IgD-negative memory B cell (primary cell): ENCODE results near the gene TMC1. TPM values are rescaled to one million over a fixed set of nuclear protein-coding genes. Genes with fewer than 3 reads are reported as not detected.
"Not testable (repeated sequence)": the region's sequence is repeated elsewhere in the genome, so short reads cannot be mapped to it uniquely, and the experiment has no call there.

Experiments
- H3K27ac Mint-ChIP-seq, 3 donors: one replicate each; pipeline ENCODE4 v1.8.0; 2020 to 2022; ENCODE audit warnings: mild to moderate bottlenecking in 3 of 3, mixed read lengths in 3 of 3, moderate library complexity in 1 of 3
- H3K27me3 Mint-ChIP-seq: one replicate; pipeline ENCODE4 v1.8.0; 2021; ENCODE audit warnings: mixed read lengths
- H3K36me3 Mint-ChIP-seq: one replicate; pipeline ENCODE4 v1.8.0; 2020; ENCODE audit warnings: mild to moderate bottlenecking, mixed read lengths
- H3K4me1 Mint-ChIP-seq, 3 donors: one replicate each; pipeline ENCODE4 v1.8.0; 2020 to 2022; ENCODE audit warnings: mixed read lengths in 3 of 3, mild to moderate bottlenecking in 1 of 3
- H3K4me3 Mint-ChIP-seq, 4 donors: one replicate each; pipeline ENCODE4 v1.8.0; 2020 to 2022; ENCODE audit warnings: mild to moderate bottlenecking in 4 of 4, mixed read lengths in 4 of 4, moderate library complexity in 3 of 4
- H3K9me3 Mint-ChIP-seq, 3 donors: one replicate each; pipeline ENCODE4 v1.8.0; 2020 to 2021; ENCODE audit warnings: mixed read lengths in 3 of 3, mild to moderate bottlenecking in 1 of 3
- polyA plus RNA-seq: library from polyadenylated mRNA; unstranded; fragments of 300-500 nt; fragmentation: Illumina TruSeq; gene quantifications from one replicate; pipeline ENCODE4 v1.2.3, GENCODE V29; 2021

TMC1 gene
- polyA plus RNA-seq, 1 donor from 2014 or later: not detected

DNA sequence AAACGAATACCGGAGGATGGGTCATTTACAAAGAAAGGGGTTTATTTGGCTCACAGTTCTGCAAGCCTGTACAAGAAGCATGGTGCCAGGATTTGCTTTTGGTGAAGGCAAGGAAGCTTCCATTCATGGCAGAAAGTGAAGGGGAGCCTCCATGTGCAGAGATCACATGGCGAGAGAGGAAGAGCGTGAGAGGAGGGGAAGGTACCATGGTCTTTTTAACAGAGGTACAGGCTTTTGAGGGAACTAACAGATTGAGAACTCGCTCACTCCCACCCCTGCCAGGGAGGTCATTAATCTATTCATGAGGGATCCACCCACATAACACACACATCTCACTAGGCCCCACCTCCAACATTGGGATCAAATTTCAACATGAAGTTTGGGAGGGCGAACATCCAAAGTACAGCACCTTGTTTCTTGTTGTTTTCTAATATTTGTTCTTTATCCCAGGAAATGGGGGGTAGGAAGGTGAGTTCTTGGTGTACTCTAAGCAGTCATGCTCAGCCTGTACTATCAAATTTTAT is 18.5 kb downstream of the TMC1 start:
- Mint-ChIP-seq H3K36me3 (peaks cover 3% of the 10 kb centered on the region), H3K4me1 (peaks cover 0 to 2% (median 0%) of the 10 kb centered on the region in 3 donors), H3K27ac (no peak overlapping the region), H3K4me3 (no peak overlapping the region), H3K9me3 (peaks cover 1 to 5% (median 2%) of the 10 kb centered on the region in 3 donors), H3K27me3 (no peaks in the 10 kb centered on the region)

- peaks cover 0 to 2% (median 0%) of the 10 kb centered on the region in 3 donors for H3K4me1 Mint-ChIP-seq
- H3K36me3 Mint-ChIP-seq: peaks cover 3% of the 10 kb centered on the region
- H3K9me3 Mint-ChIP-seq: peaks cover 1 to 5% (median 2%) of the 10 kb centered on the region in 3 donors
- H3K27ac Mint-ChIP-seq: no peak overlapping the region
- no peak overlapping the region for H3K4me3 Mint-ChIP-seq
- no peaks in the 10 kb centered on the region for H3K27me3 Mint-ChIP-seq
Observed at GRCh38 chr9:72540348-72540873, 19.0 kb downstream of the TMC1 start.

DNA sequence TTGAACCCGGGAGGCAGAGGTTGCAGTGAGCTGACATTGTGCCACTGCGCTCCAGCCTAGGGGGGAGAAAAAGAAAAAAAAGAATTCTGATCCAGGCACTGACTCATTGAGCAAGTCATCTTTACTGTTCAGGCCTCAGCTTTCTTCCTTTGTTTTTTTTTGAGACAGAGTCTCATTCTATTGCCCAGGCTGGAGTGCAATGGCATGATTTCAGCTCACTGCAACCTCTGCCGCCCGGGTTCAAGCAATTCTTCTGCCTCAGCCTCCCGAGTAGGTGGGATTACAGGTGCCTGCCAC is 21.1 kb downstream of the TMC1 start:
- H3K27ac Mint-ChIP-seq: not testable (repeated sequence)

DNA sequence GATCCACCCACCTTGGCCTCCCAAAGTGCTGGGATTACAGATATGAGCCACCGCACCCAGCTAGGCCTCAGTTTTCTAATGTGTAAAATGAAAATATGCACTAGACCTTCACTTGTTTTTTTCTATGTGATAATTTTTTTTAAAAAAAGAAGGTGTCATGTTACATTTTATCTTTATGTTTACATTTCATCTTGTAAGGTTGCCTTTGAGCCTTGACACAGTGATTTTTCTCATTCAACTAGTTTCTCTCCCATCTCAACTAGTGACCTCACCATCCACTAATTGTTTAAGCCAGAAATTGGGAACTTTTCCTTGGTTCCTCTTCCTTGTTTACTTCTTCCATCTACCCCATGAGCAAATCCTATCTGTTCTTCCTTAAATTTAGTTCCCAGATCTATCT is 21.5 kb downstream of the TMC1 start:
- peaks cover 0 to 2% (median 0%) of the 10 kb centered on the region in 3 donors for H3K4me1 Mint-ChIP-seq

More for the DNA sequence above, 21.1 kb downstream of the TMC1 start:
- H3K27me3 Mint-ChIP-seq, H3K36me3 Mint-ChIP-seq, H3K9me3 Mint-ChIP-seq, H3K4me3 Mint-ChIP-seq, H3K4me1 Mint-ChIP-seq: not testable (repeated sequence)

DNA sequence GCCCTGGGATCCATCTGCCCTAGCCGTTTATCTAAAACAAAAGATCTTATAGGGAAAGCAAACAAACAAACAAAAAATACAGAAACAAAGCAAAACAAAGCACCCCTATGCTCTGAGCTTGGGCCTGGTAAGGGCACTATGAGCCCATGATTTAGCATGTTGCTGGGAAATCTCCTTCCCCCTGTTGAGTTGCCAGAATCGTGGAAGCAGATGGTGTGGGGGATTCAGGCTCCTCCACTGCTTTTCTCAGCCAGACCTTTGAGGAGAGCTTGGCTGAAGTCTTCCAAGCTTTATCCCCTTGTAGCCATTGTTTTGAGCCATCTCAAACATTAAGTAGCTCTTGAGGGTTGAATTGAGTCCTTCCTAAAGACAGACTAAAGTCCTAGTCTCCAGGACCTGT is 29.9 kb downstream of the TMC1 start:
- Mint-ChIP-seq H3K27me3 (peaks cover 2% of the 10 kb centered on the region), H3K4me1 (no peaks in the 10 kb centered on the region), H3K9me3 (no peaks in the 10 kb centered on the region), H3K27ac (no peak overlapping the region), H3K4me3 (no peak overlapping the region), H3K36me3 (no peaks in the 10 kb centered on the region)

More for the DNA sequence above, 21.5 kb downstream of the TMC1 start:
- H3K27ac Mint-ChIP-seq: no peak overlapping the region
- H3K9me3 Mint-ChIP-seq: peaks cover 0 to 2% (median 0%) of the 10 kb centered on the region in 3 donors
- H3K36me3 Mint-ChIP-seq: peaks cover 3% of the 10 kb centered on the region
- H3K27me3 Mint-ChIP-seq: no peaks in the 10 kb centered on the region
- no peak overlapping the region for H3K4me3 Mint-ChIP-seq

GRCh38 chr9:72552356-72552755 is 30.9 kb downstream of the TMC1 start:
- H3K27ac Mint-ChIP-seq: no peak overlapping the region
- H3K4me1 Mint-ChIP-seq: no peaks in the 10 kb centered on the region
- no peaks in the 10 kb centered on the region for H3K36me3 Mint-ChIP-seq
- no peaks in the 10 kb centered on the region for H3K9me3 Mint-ChIP-seq
- H3K4me3 Mint-ChIP-seq: no peak overlapping the region
- H3K27me3 Mint-ChIP-seq: peaks cover 2% of the 10 kb centered on the region

- H3K27ac Mint-ChIP-seq: no peak overlapping the region
- no peaks in the 10 kb centered on the region for H3K9me3 Mint-ChIP-seq
- H3K4me3 Mint-ChIP-seq: no peak overlapping the region
Observed at GRCh38 chr9:72554221-72554641, 32.8 kb downstream of the TMC1 start.

DNA sequence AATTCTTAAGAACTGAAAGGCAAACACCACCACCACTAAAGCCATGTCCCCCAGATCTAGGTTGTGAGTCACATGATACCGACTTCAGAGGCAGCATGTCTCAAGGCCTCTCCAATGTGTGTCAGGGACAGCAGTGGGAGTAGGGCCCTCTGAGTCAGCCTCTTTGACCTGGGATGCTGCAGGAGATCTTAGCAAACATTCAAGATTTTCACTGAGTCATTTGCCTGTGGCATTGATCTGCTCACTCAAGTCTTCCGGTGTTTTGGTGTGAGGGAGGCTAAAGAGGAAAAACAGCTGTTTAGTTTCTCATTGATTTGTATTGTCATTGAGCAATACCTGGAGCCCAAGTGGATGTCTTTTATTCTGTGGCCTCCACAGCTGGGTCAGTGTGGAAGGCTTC is 36.1 kb downstream of the TMC1 start:
- no peaks in the 10 kb centered on the region for H3K27me3 Mint-ChIP-seq
- no peak overlapping the region for H3K4me3 Mint-ChIP-seq
- H3K27ac Mint-ChIP-seq: no peak overlapping the region

More at GRCh38 chr9:72554221-72554641, 32.8 kb downstream of the TMC1 start:
- Mint-ChIP-seq H3K4me1 (no peaks in the 10 kb centered on the region), H3K27me3 (peaks cover 2% of the 10 kb centered on the region), H3K36me3 (no peaks in the 10 kb centered on the region)

DNA sequence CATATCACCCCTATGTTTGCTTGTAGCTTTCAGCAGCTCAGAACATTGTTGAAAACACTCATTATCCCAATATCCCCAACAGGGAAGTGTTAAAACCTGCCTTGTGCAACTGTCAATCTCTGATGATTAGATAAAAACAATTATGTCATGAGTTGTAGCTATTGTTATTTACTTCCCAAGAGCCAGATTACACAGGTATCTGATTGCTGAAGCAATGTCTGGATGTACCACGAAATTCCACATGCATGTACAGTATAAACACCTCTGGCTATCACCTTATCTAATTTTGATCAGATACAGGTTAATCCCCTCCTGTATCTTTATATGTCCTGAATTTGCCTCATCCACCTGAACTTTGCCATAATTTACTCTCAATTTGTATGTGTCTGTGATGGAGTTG is 38.7 kb downstream of the TMC1 start:
- no peak overlapping the region for H3K27ac Mint-ChIP-seq
- no peak overlapping the region for H3K4me3 Mint-ChIP-seq
- H3K27me3 Mint-ChIP-seq: no peaks in the 10 kb centered on the region
- no peaks in the 10 kb centered on the region for H3K36me3 Mint-ChIP-seq
- no peaks in the 10 kb centered on the region for H3K9me3 Mint-ChIP-seq
- H3K4me1 Mint-ChIP-seq: no peaks in the 10 kb centered on the region

More for the DNA sequence above, 36.1 kb downstream of the TMC1 start:
- Mint-ChIP-seq H3K4me1 (no peaks in the 10 kb centered on the region), H3K9me3 (no peaks in the 10 kb centered on the region), H3K36me3 (no peaks in the 10 kb centered on the region)

- H3K9me3 Mint-ChIP-seq: no peaks in the 10 kb centered on the region
- no peak overlapping the region for H3K27ac Mint-ChIP-seq
- no peaks in the 10 kb centered on the region for H3K36me3 Mint-ChIP-seq
- H3K27me3 Mint-ChIP-seq: no peaks in the 10 kb centered on the region
- no peaks in the 10 kb centered on the region for H3K4me1 Mint-ChIP-seq
- H3K4me3 Mint-ChIP-seq: no peak overlapping the region
Observed at GRCh38 chr9:72563806-72564205, 42.4 kb downstream of the TMC1 start.

DNA sequence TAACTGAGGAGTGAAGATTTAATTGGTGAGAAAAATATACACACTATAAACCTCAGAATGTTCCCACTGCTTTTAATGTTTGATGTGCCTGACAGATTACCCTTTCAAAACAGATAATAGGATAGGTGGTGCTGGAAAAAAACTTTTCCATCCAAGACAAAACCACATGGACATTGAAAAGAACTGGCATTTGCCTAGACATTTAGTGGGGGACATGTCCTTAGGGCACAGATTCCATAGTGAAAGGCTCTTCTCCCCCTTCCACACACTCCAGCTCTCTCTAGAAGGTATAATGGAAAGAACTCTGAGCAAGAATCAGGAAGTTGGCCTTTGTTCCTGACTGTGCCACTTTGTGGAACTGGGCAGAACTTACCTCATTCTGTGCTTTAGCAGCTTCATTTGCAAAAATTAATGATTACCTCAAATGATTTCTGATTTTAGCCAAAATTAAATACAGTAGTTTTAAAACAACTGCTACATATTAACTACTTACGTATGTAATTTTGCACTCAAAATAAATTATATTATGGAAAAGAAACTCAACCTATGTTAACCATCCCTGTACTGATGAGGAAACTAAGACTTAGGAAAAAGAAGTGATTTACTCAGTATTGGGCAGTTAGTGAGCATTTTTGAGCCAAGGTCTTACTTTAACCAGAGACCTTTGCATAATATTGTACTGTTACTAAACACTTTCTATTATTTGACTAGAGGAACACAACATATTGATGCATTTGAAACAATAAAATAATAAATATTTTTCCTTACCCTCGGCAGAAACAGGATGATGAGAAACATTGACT is 43.3 kb downstream of the TMC1 start:
- H3K27me3 Mint-ChIP-seq: no peaks in the 10 kb centered on the region

GRCh38 chr9:72565535-72565934 is 44.1 kb downstream of the TMC1 start:
- no peaks in the 10 kb centered on the region for H3K36me3 Mint-ChIP-seq
- H3K9me3 Mint-ChIP-seq: no peaks in the 10 kb centered on the region
- no peaks in the 10 kb centered on the region for H3K4me1 Mint-ChIP-seq
- H3K27me3 Mint-ChIP-seq: no peaks in the 10 kb centered on the region
- no peak overlapping the region for H3K4me3 Mint-ChIP-seq
- H3K27ac Mint-ChIP-seq: no peak overlapping the region

More for the DNA sequence above, 43.3 kb downstream of the TMC1 start:
- H3K9me3 Mint-ChIP-seq: no peaks in the 10 kb centered on the region
- H3K4me3 Mint-ChIP-seq: no peak overlapping the region
- H3K4me1 Mint-ChIP-seq: no peaks in the 10 kb centered on the region
- H3K36me3 Mint-ChIP-seq: no peaks in the 10 kb centered on the region
- no peak overlapping the region for H3K27ac Mint-ChIP-seq

GRCh38 chr9:72574156-72574810 is 52.9 kb downstream of the TMC1 start:
- Mint-ChIP-seq H3K27ac (no peak overlapping the region), H3K36me3 (no peaks in the 10 kb centered on the region), H3K4me3 (no peak overlapping the region), H3K27me3 (peaks cover 1% of the 10 kb centered on the region), H3K4me1 (no peaks in the 10 kb centered on the region), H3K9me3 (peaks cover 0 to 2% (median 0%) of the 10 kb centered on the region in 3 donors)

- Mint-ChIP-seq H3K36me3 (no peaks in the 10 kb centered on the region), H3K27me3 (peaks cover 1% of the 10 kb centered on the region), H3K4me3 (no peak overlapping the region), H3K9me3 (peaks cover 0 to 2% (median 0%) of the 10 kb centered on the region in 3 donors), H3K27ac (no peak overlapping the region), H3K4me1 (no peaks in the 10 kb centered on the region)
Observed at GRCh38 chr9:72575666-72576065, 54.3 kb downstream of the TMC1 start.

DNA sequence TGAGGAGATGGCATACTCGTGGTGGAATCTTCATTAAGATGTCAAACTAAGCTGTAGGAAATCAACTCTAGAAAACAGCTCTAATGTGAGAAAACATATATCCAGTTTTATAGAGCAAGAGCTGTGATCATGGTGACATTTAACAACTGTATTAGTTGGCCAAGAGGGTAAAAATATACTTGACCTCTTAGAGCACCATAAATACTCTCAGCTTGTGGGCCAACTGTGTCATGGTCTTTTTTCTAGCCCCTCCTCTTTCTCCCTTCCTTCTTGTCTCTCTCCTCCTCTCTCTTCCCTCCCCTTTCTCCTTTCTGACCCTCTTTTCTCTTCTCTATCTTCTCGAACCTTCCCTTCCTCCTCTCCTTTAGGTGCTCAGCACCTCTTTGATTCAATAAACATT is 54.7 kb downstream of the TMC1 start:
- peaks cover 0 to 2% (median 0%) of the 10 kb centered on the region in 3 donors for H3K9me3 Mint-ChIP-seq
- H3K4me3 Mint-ChIP-seq: no peak overlapping the region
- H3K4me1 Mint-ChIP-seq: no peaks in the 10 kb centered on the region
- H3K27ac Mint-ChIP-seq: no peak overlapping the region
- H3K27me3 Mint-ChIP-seq: peaks cover 1% of the 10 kb centered on the region
- H3K36me3 Mint-ChIP-seq: no peaks in the 10 kb centered on the region
